HepG2 (cell line): Measurements from ENCODE around the gene DHX30. TPM values are rescaled to one million over a fixed set of nuclear protein-coding genes. Genes with fewer than 3 reads are reported as not detected.

ENCODE experiments used
- ATAD3A ChIP-seq: sonication (generic); formaldehyde crosslinking; IDR thresholded peaks from 2 replicates; pipeline ENCODE4 v1.4.0; 2020; ENCODE audit warnings: missing genetic modification reagents
- BCL6 ChIP-seq: IDR thresholded peaks from 2 replicates; pipeline ENCODE4 v1.6.1; 2016; ENCODE audit warnings: missing genetic modification reagents, missing compliant biosample characterization
- ELF4 ChIP-seq: sonication (generic); formaldehyde crosslinking; IDR thresholded peaks from 2 replicates; pipeline ENCODE4 v1.5.0; 2020; ENCODE audit warnings: missing genetic modification reagents, mild to moderate bottlenecking, moderate library complexity, borderline replicate concordance
- FOXJ3 ChIP-seq: sonication (generic); formaldehyde crosslinking; IDR thresholded peaks from 2 replicates; pipeline ENCODE4 v1.4.0; 2020; ENCODE audit warnings: missing genetic modification reagents, mild to moderate bottlenecking, borderline replicate concordance
- HES4 ChIP-seq: sonication (generic); formaldehyde crosslinking; IDR thresholded peaks from 2 replicates; pipeline ENCODE4 v1.9.0; 2021; ENCODE audit warnings: mild to moderate bottlenecking, missing genetic modification reagents, borderline replicate concordance
- HOXA9 ChIP-seq: sonication (generic); formaldehyde crosslinking; IDR thresholded peaks from 2 replicates; pipeline ENCODE4 v1.8.1; 2022; ENCODE audit warnings: missing genetic modification reagents, mild to moderate bottlenecking, moderate library complexity, borderline replicate concordance
- KLF16 ChIP-seq, 2 experiments: sonication (generic) in 1 of 2; formaldehyde crosslinking in 1 of 2; IDR thresholded peaks; 2 replicates each; pipeline versions ENCODE4 v1.6.1 to v1.8.0; 2016 to 2023; ENCODE audit warnings: missing genetic modification reagents in 2 of 2, missing compliant biosample characterization in 1 of 2
- MAFF ChIP-seq: IDR thresholded peaks from 2 replicates; pipeline ENCODE4 v1.6.1; 2011; ENCODE audit warnings: low read depth, low read length, improper control_type of control experiment
- MYC ChIP-seq: sonication (generic); formaldehyde crosslinking; IDR thresholded peaks from 2 replicates; pipeline ENCODE4 v1.9.0; 2021; ENCODE audit warnings: missing genetic modification reagents, borderline replicate concordance
- NR2C2 ChIP-seq: sonication (generic); formaldehyde crosslinking; IDR thresholded peaks from 2 replicates; pipeline ENCODE4 v1.4.0; 2020; ENCODE audit warnings: missing genetic modification reagents, mild to moderate bottlenecking, moderate library complexity, borderline replicate concordance
- RARG ChIP-seq: sonication (generic); formaldehyde crosslinking; IDR thresholded peaks from 2 replicates; pipeline ENCODE4 v1.4.0; 2020; ENCODE audit warnings: low read depth, mild to moderate bottlenecking, missing genetic modification reagents
- SMC3 ChIP-seq: IDR thresholded peaks from 2 replicates; pipeline ENCODE4 v1.6.1; 2011; ENCODE audit warnings: low read length, improper control_type of control experiment
- SRSF1 ChIP-seq: fragments of 200-400 bp; formaldehyde crosslinking; optimal IDR thresholded peaks from 2 replicates; pipeline ENCODE3; 2017; ENCODE audit warnings: mild to moderate bottlenecking, low read depth, low read length, moderate library complexity
- TEAD3 ChIP-seq: optimal IDR thresholded peaks from 2 replicates; pipeline ENCODE3; 2016; ENCODE audit warnings: borderline replicate concordance
- U2AF2 ChIP-seq: fragments of 200-400 bp; formaldehyde crosslinking; IDR thresholded peaks from 2 replicates; pipeline ENCODE4 v1.6.1; 2017; ENCODE audit warnings: low read depth, mild to moderate bottlenecking, low read length
- ZBTB8A ChIP-seq: sonication (generic); formaldehyde crosslinking; IDR thresholded peaks from 2 replicates; pipeline ENCODE4 v1.4.0; 2020; ENCODE audit warnings: mild to moderate bottlenecking, low read depth, missing genetic modification reagents, borderline replicate concordance
- ZNF275 ChIP-seq: sonication (generic); formaldehyde crosslinking; IDR thresholded peaks from 2 replicates; pipeline ENCODE4 v1.8.0; 2022; ENCODE audit warnings: missing genetic modification reagents, mild to moderate bottlenecking, inconsistent platforms, borderline replicate concordance
- ZNF558 ChIP-seq: sonication (generic); formaldehyde crosslinking; IDR thresholded peaks from 2 replicates; pipeline ENCODE4 v1.9.0; 2022; ENCODE audit warnings: mild to moderate bottlenecking, missing genetic modification reagents, borderline replicate concordance
- ZNF749 ChIP-seq: sonication (generic); formaldehyde crosslinking; IDR thresholded peaks from 2 replicates; pipeline ENCODE4 v1.8.0; 2022; ENCODE audit warnings: mild to moderate bottlenecking, missing genetic modification reagents, moderate library complexity, borderline replicate concordance
- ZNF841 ChIP-seq: sonication (generic); formaldehyde crosslinking; IDR thresholded peaks from 2 replicates; pipeline ENCODE4 v1.8.1; 2023; ENCODE audit warnings: missing genetic modification reagents, borderline replicate concordance
- ZSCAN9 ChIP-seq: IDR thresholded peaks from 2 replicates; pipeline ENCODE4 v1.6.1; 2016; ENCODE audit warnings: borderline replicate concordance
- polyA plus RNA-seq, 8 experiments: library from polyadenylated mRNA; depleted of rRNA in 3 of 8; stranded (reverse) in 7 of 8; unstranded in 1 of 8; fragments of >200 nt; fragmentation: Illumina TruSeq in 4 of 8; extraction: Trizol in 4 of 8; gene quantifications; 2 replicates each; pipeline versions ENCODE4 v1.2.1 to v1.2.3, GENCODE V29; 2011 to 2016; ENCODE audit warnings: low read depth in 4 of 8, missing spikeins in 1 of 8, mixed read lengths in 1 of 8; ENCODE audit not compliant: insufficient read depth in 1 of 8
- total RNA-seq, 5 experiments: library from RNA; depleted of rRNA; stranded (reverse); fragments of >200 nt; fragmentation: Illumina TruSeq; extraction: Trizol; gene quantifications; 2 replicates each; pipeline ENCODE4 v1.2.3, GENCODE V29; 2016; ENCODE audit warnings: low read depth in 1 of 5
- TF ChIP-seq, protein P1 (sequence below): sonication (generic); formaldehyde crosslinking; IDR thresholded peaks from 2 replicates; pipeline ENCODE4 v1.8.0; 2022; ENCODE audit warnings: mild to moderate bottlenecking, missing genetic modification reagents, borderline replicate concordance
- TF ChIP-seq, protein P2 (sequence below): sonication (generic); formaldehyde crosslinking; IDR thresholded peaks from 2 replicates; pipeline ENCODE4 v1.4.0; 2020; ENCODE audit warnings: missing genetic modification reagents
- TF ChIP-seq, protein P3 (sequence below): sonication (generic); formaldehyde crosslinking; IDR thresholded peaks from 2 replicates; pipeline ENCODE4 v1.9.0; 2021; ENCODE audit warnings: missing genetic modification reagents, borderline replicate concordance

DHX30 gene
- total and polyA plus RNA-seq, 2 of the 13 experiments (the other 11 are each of a cell fraction or from before 2014, with no cell fraction given): 30.6 to 59.4 TPM

- peak; percentile 54; the same call in 1 of the 2 replicates for TF ChIP-seq ZNF558
- TF ChIP-seq, protein P1, sequence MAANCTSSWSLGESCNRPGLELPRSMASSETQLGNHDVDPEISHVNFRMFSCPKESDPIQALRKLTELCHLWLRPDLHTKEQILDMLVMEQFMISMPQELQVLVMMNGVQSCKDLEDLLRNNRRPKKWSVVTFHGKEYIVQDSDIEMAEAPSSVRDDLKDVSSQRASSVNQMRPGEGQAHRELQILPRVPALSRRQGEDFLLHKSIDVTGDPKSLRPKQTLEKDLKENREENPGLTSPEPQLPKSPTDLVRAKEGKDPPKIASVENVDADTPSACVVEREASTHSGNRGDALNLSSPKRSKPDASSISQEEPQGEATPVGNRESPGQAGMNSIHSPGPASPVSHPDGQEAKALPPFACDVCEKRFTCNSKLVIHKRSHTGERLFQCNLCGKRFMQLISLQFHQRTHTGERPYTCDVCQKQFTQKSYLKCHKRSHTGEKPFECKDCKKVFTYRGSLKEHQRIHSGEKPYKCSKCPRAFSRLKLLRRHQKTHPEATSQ: no peak
- no peak for TF ChIP-seq SRSF1
- no peak for TF ChIP-seq MAFF
- no peak for TF ChIP-seq BCL6 (CRISPR knock-in tag)
- no peak for TF ChIP-seq ZNF841 (CRISPR knock-in tag)
- no peak for TF ChIP-seq ELF4 (CRISPR knock-in tag)
- peak; percentile 83 for TF ChIP-seq HES4 (CRISPR knock-in tag)
- TF ChIP-seq, protein P2, sequence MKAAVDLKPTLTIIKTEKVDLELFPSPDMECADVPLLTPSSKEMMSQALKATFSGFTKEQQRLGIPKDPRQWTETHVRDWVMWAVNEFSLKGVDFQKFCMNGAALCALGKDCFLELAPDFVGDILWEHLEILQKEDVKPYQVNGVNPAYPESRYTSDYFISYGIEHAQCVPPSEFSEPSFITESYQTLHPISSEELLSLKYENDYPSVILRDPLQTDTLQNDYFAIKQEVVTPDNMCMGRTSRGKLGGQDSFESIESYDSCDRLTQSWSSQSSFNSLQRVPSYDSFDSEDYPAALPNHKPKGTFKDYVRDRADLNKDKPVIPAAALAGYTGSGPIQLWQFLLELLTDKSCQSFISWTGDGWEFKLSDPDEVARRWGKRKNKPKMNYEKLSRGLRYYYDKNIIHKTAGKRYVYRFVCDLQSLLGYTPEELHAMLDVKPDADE (CRISPR knock-in tag): no peak
- no peak for TF ChIP-seq ZSCAN9
- no peak for TF ChIP-seq ZBTB8A (CRISPR knock-in tag)
- TF ChIP-seq, protein P3, sequence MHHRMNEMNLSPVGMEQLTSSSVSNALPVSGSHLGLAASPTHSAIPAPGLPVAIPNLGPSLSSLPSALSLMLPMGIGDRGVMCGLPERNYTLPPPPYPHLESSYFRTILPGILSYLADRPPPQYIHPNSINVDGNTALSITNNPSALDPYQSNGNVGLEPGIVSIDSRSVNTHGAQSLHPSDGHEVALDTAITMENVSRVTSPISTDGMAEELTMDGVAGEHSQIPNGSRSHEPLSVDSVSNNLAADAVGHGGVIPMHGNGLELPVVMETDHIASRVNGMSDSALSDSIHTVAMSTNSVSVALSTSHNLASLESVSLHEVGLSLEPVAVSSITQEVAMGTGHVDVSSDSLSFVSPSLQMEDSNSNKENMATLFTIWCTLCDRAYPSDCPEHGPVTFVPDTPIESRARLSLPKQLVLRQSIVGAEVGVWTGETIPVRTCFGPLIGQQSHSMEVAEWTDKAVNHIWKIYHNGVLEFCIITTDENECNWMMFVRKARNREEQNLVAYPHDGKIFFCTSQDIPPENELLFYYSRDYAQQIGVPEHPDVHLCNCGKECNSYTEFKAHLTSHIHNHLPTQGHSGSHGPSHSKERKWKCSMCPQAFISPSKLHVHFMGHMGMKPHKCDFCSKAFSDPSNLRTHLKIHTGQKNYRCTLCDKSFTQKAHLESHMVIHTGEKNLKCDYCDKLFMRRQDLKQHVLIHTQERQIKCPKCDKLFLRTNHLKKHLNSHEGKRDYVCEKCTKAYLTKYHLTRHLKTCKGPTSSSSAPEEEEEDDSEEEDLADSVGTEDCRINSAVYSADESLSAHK (CRISPR knock-in tag): 0 out of 2 replicates have a peak, but pooled peaks have one; percentile 34
- no peak for TF ChIP-seq KLF16 (CRISPR knock-in tag; IDR thresholded peaks at IDR 0.05)
- no peak for TF ChIP-seq TEAD3 (CRISPR knock-in tag)
- TF ChIP-seq HOXA9 (CRISPR knock-in tag): no peak; the same call in 1 of the 2 replicates
- no peak for TF ChIP-seq ZNF749 (CRISPR knock-in tag)
- TF ChIP-seq NR2C2 (CRISPR knock-in tag): peak; percentile 84
- no peak for TF ChIP-seq RARG
- peak; percentile 28; the same call in 1 of the 2 replicates for TF ChIP-seq MYC (CRISPR knock-in tag)
- TF ChIP-seq ZNF275 (CRISPR knock-in tag): no peak
- no peak for TF ChIP-seq U2AF2
- TF ChIP-seq ATAD3A: no peak
- TF ChIP-seq FOXJ3 (CRISPR knock-in tag): no peak
- TF ChIP-seq SMC3: no peak
Observed at GRCh38 chr3:47802734-47803479, at the start of gene DHX30 (continued).
